ENCODE results near the gene ZNF627.
A peak's percentile ranks its signal among the peaks of the same experiment; 100 is the strongest.

The ZNF627 gene

DNA sequence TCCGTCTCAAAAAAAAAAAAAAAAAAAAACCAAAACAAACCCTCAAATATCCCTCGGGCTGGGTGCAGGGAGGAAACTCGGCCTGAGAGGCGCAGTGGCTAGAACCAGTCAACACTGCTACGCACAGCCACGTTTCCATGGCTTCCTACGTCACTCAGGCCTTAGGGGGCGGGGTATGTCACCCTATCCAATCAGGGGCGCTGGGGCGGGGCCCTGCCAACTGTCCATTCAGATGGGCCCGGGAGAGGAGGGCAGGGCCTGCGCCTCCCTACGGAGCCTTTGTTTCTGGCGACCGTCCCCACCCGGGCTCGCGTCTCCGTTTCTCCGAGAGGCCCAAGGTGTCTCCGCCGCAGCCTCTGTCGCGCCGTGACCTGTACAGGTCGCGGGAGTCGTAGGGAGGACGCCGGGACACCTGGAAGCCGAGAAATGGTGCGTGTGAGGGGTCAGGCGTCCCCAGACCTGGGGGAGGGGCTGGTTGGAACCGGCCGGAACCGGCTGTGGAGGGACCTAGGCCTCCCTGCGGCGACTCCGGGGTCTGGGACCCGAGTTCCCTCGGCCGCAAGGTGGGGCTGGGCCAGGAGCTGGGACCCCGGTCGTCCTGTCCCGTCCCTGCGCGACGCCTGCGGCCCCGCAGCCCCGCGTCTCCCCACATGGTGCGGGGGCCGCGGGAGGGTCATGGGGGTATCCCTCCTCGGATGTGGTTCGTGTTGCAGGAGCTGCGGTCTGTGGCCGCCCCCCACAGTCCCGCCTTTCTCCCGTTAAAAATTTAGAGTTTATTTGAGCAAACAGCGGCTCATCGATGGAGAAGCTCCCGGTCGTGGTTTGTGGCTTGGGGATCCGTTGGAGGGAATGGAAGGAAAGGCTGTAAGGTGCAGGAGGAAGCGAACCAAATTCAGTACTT, at the start of gene ZNF627 (continued):
- TF ChIP-seq ZNF785 (tag by site-specific recombination; IDR thresholded peaks at IDR 0.05) (0 out of 2 replicates have a peak, but pooled peaks have one; percentile 33), ZNF621 (tag by site-specific recombination; IDR thresholded peaks at IDR 0.05) (no peak), ZBTB8A (tag by site-specific recombination; IDR thresholded peaks at IDR 0.05) (peak; percentile 53; the same call in 1 of the 2 replicates), ZBTB17 (tag by site-specific recombination; IDR thresholded peaks at IDR 0.05) (peak; percentile 18; the same call in 1 of the 2 replicates), KLF8 (tag by site-specific recombination; IDR thresholded peaks at IDR 0.05) (peak; percentile 77; the same call in 1 of the 2 replicates), ZNF19 (tag by site-specific recombination; IDR thresholded peaks at IDR 0.05; ENCODE audit: low read depth) (no peak), ZNF768 (tag by site-specific recombination; IDR thresholded peaks at IDR 0.05) (no peak), ZNF157 (tag by site-specific recombination; IDR thresholded peaks at IDR 0.05) (no peak), ZNF660 (tag by site-specific recombination; IDR thresholded peaks at IDR 0.05) (peak; percentile 77), YY2 (tag by site-specific recombination; IDR thresholded peaks at IDR 0.05) (no peak), ZNF596 (tag by site-specific recombination; IDR thresholded peaks at IDR 0.05) (no peak), ZBTB7A (tag by site-specific recombination; IDR thresholded peaks at IDR 0.05; ENCODE audit: low read depth) (peak; percentile 78; the same call in 1 of the 2 replicates), ZNF670 (tag by site-specific recombination; IDR thresholded peaks at IDR 0.05; ENCODE audit: low read depth) (no peak), OSR2 (tag by site-specific recombination; IDR thresholded peaks at IDR 0.05) (no peak), ZNF223 (tag by site-specific recombination; IDR thresholded peaks at IDR 0.05) (0 out of 2 replicates have a peak, but pooled peaks have one; percentile 33), ZNF600 (tag by site-specific recombination; IDR thresholded peaks at IDR 0.05) (0 out of 2 replicates have a peak, but pooled peaks have one; percentile 26), ZNF169 (tag by site-specific recombination; IDR thresholded peaks at IDR 0.05) (0 out of 2 replicates have a peak, but pooled peaks have one; percentile 48)
- TF ChIP-seq, protein P1, sequence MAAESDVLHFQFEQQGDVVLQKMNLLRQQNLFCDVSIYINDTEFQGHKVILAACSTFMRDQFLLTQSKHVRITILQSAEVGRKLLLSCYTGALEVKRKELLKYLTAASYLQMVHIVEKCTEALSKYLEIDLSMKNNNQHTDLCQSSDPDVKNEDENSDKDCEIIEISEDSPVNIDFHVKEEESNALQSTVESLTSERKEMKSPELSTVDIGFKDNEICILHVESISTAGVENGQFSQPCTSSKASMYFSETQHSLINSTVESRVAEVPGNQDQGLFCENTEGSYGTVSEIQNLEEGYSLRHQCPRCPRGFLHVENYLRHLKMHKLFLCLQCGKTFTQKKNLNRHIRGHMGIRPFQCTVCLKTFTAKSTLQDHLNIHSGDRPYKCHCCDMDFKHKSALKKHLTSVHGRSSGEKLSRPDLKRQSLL (tag by site-specific recombination; IDR thresholded peaks at IDR 0.05), result no peak
- TF ChIP-seq, protein P2, sequence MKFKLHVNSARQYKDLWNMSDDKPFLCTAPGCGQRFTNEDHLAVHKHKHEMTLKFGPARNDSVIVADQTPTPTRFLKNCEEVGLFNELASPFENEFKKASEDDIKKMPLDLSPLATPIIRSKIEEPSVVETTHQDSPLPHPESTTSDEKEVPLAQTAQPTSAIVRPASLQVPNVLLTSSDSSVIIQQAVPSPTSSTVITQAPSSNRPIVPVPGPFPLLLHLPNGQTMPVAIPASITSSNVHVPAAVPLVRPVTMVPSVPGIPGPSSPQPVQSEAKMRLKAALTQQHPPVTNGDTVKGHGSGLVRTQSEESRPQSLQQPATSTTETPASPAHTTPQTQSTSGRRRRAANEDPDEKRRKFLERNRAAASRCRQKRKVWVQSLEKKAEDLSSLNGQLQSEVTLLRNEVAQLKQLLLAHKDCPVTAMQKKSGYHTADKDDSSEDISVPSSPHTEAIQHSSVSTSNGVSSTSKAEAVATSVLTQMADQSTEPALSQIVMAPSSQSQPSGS (tag by site-specific recombination; IDR thresholded peaks at IDR 0.05; ENCODE audit: low read depth), result no peak
- TF ChIP-seq, protein P3, sequence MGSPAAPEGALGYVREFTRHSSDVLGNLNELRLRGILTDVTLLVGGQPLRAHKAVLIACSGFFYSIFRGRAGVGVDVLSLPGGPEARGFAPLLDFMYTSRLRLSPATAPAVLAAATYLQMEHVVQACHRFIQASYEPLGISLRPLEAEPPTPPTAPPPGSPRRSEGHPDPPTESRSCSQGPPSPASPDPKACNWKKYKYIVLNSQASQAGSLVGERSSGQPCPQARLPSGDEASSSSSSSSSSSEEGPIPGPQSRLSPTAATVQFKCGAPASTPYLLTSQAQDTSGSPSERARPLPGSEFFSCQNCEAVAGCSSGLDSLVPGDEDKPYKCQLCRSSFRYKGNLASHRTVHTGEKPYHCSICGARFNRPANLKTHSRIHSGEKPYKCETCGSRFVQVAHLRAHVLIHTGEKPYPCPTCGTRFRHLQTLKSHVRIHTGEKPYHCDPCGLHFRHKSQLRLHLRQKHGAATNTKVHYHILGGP (tag by site-specific recombination; IDR thresholded peaks at IDR 0.05), result no peak
- TF ChIP-seq, protein P4, sequence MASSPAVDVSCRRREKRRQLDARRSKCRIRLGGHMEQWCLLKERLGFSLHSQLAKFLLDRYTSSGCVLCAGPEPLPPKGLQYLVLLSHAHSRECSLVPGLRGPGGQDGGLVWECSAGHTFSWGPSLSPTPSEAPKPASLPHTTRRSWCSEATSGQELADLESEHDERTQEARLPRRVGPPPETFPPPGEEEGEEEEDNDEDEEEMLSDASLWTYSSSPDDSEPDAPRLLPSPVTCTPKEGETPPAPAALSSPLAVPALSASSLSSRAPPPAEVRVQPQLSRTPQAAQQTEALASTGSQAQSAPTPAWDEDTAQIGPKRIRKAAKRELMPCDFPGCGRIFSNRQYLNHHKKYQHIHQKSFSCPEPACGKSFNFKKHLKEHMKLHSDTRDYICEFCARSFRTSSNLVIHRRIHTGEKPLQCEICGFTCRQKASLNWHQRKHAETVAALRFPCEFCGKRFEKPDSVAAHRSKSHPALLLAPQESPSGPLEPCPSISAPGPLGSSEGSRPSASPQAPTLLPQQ (tag by site-specific recombination; IDR thresholded peaks at IDR 0.05), result peak; percentile 86
- TF ChIP-seq, protein P5, sequence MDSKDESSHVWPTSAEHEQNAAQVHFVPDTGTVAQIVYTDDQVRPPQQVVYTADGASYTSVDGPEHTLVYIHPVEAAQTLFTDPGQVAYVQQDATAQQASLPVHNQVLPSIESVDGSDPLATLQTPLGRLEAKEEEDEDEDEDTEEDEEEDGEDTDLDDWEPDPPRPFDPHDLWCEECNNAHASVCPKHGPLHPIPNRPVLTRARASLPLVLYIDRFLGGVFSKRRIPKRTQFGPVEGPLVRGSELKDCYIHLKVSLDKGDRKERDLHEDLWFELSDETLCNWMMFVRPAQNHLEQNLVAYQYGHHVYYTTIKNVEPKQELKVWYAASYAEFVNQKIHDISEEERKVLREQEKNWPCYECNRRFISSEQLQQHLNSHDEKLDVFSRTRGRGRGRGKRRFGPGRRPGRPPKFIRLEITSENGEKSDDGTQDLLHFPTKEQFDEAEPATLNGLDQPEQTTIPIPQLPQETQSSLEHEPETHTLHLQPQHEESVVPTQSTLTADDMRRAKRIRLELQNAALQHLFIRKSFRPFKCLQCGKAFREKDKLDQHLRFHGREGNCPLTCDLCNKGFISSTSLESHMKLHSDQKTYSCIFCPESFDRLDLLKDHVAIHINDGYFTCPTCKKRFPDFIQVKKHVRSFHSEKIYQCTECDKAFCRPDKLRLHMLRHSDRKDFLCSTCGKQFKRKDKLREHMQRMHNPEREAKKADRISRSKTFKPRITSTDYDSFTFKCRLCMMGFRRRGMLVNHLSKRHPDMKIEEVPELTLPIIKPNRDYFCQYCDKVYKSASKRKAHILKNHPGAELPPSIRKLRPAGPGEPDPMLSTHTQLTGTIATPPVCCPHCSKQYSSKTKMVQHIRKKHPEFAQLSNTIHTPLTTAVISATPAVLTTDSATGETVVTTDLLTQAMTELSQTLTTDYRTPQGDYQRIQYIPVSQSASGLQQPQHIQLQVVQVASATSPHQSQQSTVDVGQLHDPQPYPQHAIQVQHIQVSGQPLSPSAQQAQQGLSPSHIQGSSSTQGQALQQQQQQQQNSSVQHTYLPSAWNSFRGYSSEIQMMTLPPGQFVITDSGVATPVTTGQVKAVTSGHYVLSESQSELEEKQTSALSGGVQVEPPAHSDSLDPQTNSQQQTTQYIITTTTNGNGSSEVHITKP (tag by site-specific recombination; IDR thresholded peaks at IDR 0.05), result peak; percentile 79
- TF ChIP-seq, protein P6, sequence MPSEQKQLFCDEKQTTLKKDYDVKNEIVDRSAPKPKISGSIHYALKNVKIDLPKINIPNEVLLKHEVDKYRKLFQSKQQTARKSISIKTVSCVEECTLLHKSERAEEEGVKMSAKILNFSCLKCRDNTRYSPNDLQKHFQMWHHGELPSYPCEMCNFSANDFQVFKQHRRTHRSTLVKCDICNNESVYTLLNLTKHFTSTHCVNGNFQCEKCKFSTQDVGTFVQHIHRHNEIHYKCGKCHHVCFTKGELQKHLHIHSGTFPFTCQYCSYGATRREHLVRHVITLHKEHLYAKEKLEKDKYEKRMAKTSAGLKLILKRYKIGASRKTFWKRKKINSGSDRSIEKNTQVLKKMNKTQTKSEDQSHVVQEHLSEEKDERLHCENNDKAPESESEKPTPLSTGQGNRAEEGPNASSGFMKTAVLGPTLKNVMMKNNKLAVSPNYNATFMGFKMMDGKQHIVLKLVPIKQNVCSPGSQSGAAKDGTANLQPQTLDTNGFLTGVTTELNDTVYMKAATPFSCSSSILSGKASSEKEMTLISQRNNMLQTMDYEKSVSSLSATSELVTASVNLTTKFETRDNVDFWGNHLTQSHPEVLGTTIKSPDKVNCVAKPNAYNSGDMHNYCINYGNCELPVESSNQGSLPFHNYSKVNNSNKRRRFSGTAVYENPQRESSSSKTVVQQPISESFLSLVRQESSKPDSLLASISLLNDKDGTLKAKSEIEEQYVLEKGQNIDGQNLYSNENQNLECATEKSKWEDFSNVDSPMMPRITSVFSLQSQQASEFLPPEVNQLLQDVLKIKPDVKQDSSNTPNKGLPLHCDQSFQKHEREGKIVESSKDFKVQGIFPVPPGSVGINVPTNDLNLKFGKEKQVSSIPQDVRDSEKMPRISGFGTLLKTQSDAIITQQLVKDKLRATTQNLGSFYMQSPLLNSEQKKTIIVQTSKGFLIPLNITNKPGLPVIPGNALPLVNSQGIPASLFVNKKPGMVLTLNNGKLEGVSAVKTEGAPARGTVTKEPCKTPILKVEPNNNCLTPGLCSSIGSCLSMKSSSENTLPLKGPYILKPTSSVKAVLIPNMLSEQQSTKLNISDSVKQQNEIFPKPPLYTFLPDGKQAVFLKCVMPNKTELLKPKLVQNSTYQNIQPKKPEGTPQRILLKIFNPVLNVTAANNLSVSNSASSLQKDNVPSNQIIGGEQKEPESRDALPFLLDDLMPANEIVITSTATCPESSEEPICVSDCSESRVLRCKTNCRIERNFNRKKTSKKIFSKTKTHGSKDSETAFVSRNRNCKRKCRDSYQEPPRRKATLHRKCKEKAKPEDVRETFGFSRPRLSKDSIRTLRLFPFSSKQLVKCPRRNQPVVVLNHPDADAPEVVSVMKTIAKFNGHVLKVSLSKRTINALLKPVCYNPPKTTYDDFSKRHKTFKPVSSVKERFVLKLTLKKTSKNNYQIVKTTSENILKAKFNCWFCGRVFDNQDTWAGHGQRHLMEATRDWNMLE (tag by site-specific recombination; conservative IDR thresholded peaks at IDR 0.05; ENCODE audit: low read depth), result no peak
- TF ChIP-seq, protein P7, sequence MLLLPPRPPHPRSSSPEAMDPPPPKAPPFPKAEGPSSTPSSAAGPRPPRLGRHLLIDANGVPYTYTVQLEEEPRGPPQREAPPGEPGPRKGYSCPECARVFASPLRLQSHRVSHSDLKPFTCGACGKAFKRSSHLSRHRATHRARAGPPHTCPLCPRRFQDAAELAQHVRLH (tag by site-specific recombination; IDR thresholded peaks at IDR 0.05), result 0 out of 2 replicates have a peak, but pooled peaks have one; percentile 30
